ENCODE measurements around the gene IGFBP7.
"Not testable (repeated sequence)": the region's sequence is repeated elsewhere in the genome, so short reads cannot be mapped to it uniquely, and the experiment has no call there.

Gene IGFBP7

GRCh38 chr4:57064120-57064519 is 46.1 kb downstream of the IGFBP7 start:
- Histone ChIP-seq H4K8ac (ENCODE audit: low read depth, low read length) (no peak overlapping the region), H2BK15ac (ENCODE audit: low read length) (no peak overlapping the region), H2BK5ac (ENCODE audit: low read length) (no peak overlapping the region), H3K4me3 (ENCODE audit: low read length in 2 of 2) (no peak overlapping the region), H4K91ac (ENCODE audit: low read depth, low read length, poor library complexity) (no peak overlapping the region), H2BK12ac (ENCODE audit: low read length) (no peak overlapping the region), H2AK5ac (ENCODE audit: low read depth, low read length) (no peak overlapping the region), H3K4me1 (ENCODE audit: control insufficient read depth in 2 of 2, insufficient read depth in 1 of 2, low read depth in 1 of 2, low read length in 2 of 2) (no peaks in the 10 kb centered on the region), H2AFZ (ENCODE audit: low read length) (no peak overlapping the region), H3K36me3 (replicated peaks in 1 of 2; ENCODE audit: control insufficient read depth in 2 of 2, insufficient read depth in 2 of 2, low read length in 2 of 2) (no peaks in the 10 kb centered on the region), H3K79me1 (ENCODE audit: low read depth, low read length) (no peaks in the 10 kb centered on the region), H3K18ac (ENCODE audit: low read length) (no peak overlapping the region), H3K23ac (ENCODE audit: low read depth, low read length, poor library complexity) (no peak overlapping the region), H3K9me3 (replicated peaks in 1 of 2; ENCODE audit: control insufficient read depth in 2 of 2, insufficient read depth in 1 of 2, low read depth in 1 of 2, low read length in 2 of 2) (peaks cover 0 to 2% of the 10 kb centered on the region in 2 donors), H3K9ac (ENCODE audit: low read depth, low read length, poor library complexity) (no peak overlapping the region), H3K4ac (ENCODE audit: low read length) (no peak overlapping the region), H3K27ac (replicated peaks; ENCODE audit: low read length) (no peak overlapping the region), H3K27me3 (ENCODE audit: control insufficient read depth in 3 of 3, insufficient read depth in 3 of 3, low read depth in 1 of 3, low read length in 3 of 3) (no peaks in the 10 kb centered on the region), H3K4me2 (ENCODE audit: insufficient read depth, low read length, poor library complexity, severe bottlenecking) (no peak overlapping the region), H2BK120ac (ENCODE audit: low read depth, low read length) (no peak overlapping the region), H3K14ac (ENCODE audit: low read length) (no peak overlapping the region)
- WGBS, 2 donors (ENCODE audit: extremely low coverage in 2 of 2, insufficient read length in 2 of 2, insufficient replicate concordance in 1 of 2): no CpG with 5 or more reads among the region's 2 CpGs
- DNase-seq (ENCODE audit: low spot score): no peak

GRCh38 chr4:57063518-57063917 is 46.7 kb downstream of the IGFBP7 start:
- Histone ChIP-seq H4K91ac (ENCODE audit: low read depth, low read length, poor library complexity) (no peak overlapping the region), H2AK5ac (ENCODE audit: low read depth, low read length) (no peak overlapping the region), H4K8ac (ENCODE audit: low read depth, low read length) (no peak overlapping the region), H2AFZ (ENCODE audit: low read length) (no peak overlapping the region), H3K4me3 (ENCODE audit: low read length in 2 of 2) (no peak overlapping the region), H3K4ac (ENCODE audit: low read length) (no peak overlapping the region), H2BK12ac (ENCODE audit: low read length) (no peak overlapping the region), H3K79me1 (ENCODE audit: low read depth, low read length) (no peaks in the 10 kb centered on the region), H3K14ac (ENCODE audit: low read length) (no peak overlapping the region), H3K9ac (ENCODE audit: low read depth, low read length, poor library complexity) (no peak overlapping the region), H2BK5ac (ENCODE audit: low read length) (no peak overlapping the region), H2BK15ac (ENCODE audit: low read length) (no peak overlapping the region), H3K27me3 (ENCODE audit: control insufficient read depth in 3 of 3, insufficient read depth in 3 of 3, low read depth in 1 of 3, low read length in 3 of 3) (no peaks in the 10 kb centered on the region), H3K4me1 (ENCODE audit: control insufficient read depth in 2 of 2, insufficient read depth in 1 of 2, low read depth in 1 of 2, low read length in 2 of 2) (no peaks in the 10 kb centered on the region), H3K36me3 (replicated peaks in 1 of 2; ENCODE audit: control insufficient read depth in 2 of 2, insufficient read depth in 2 of 2, low read length in 2 of 2) (no peaks in the 10 kb centered on the region), H3K9me3 (replicated peaks in 1 of 2; ENCODE audit: control insufficient read depth in 2 of 2, insufficient read depth in 1 of 2, low read depth in 1 of 2, low read length in 2 of 2) (peaks cover 0 to 2% of the 10 kb centered on the region in 2 donors), H2BK120ac (ENCODE audit: low read depth, low read length) (no peak overlapping the region), H3K4me2 (ENCODE audit: insufficient read depth, low read length, poor library complexity, severe bottlenecking) (no peak overlapping the region), H3K27ac (replicated peaks; ENCODE audit: low read length) (no peak overlapping the region), H3K18ac (ENCODE audit: low read length) (no peak overlapping the region), H3K23ac (ENCODE audit: low read depth, low read length, poor library complexity) (no peak overlapping the region)
- WGBS, 2 donors (ENCODE audit: extremely low coverage in 2 of 2, insufficient read length in 2 of 2, insufficient replicate concordance in 1 of 2): no CpG with 5 or more reads among the region's 1 CpG
- no peak for DNase-seq (ENCODE audit: low spot score)

- Histone ChIP-seq H3K27ac (replicated peaks; ENCODE audit: low read length) (no peak overlapping the region), H3K4ac (ENCODE audit: low read length) (no peak overlapping the region), H3K23ac (ENCODE audit: low read depth, low read length, poor library complexity) (no peak overlapping the region), H3K9ac (ENCODE audit: low read depth, low read length, poor library complexity) (no peak overlapping the region), H3K4me3 (ENCODE audit: low read length in 2 of 2) (no peak overlapping the region), H4K91ac (ENCODE audit: low read depth, low read length, poor library complexity) (no peak overlapping the region), H4K8ac (ENCODE audit: low read depth, low read length) (no peak overlapping the region), H3K4me1 (ENCODE audit: control insufficient read depth in 2 of 2, insufficient read depth in 1 of 2, low read depth in 1 of 2, low read length in 2 of 2) (no peaks in the 10 kb centered on the region), H3K18ac (ENCODE audit: low read length) (no peak overlapping the region), H2BK120ac (ENCODE audit: low read depth, low read length) (no peak overlapping the region), H3K14ac (ENCODE audit: low read length) (no peak overlapping the region), H3K36me3 (replicated peaks in 1 of 2; ENCODE audit: control insufficient read depth in 2 of 2, insufficient read depth in 2 of 2, low read length in 2 of 2) (no peaks in the 10 kb centered on the region), H2AFZ (ENCODE audit: low read length) (no peak overlapping the region), H3K79me1 (ENCODE audit: low read depth, low read length) (no peaks in the 10 kb centered on the region), H2BK5ac (ENCODE audit: low read length) (no peak overlapping the region), H2BK12ac (ENCODE audit: low read length) (no peak overlapping the region), H3K27me3 (ENCODE audit: control insufficient read depth in 3 of 3, insufficient read depth in 3 of 3, low read depth in 1 of 3, low read length in 3 of 3) (no peaks in the 10 kb centered on the region), H2AK5ac (ENCODE audit: low read depth, low read length) (no peak overlapping the region), H3K4me2 (ENCODE audit: insufficient read depth, low read length, poor library complexity, severe bottlenecking) (no peak overlapping the region), H2BK15ac (ENCODE audit: low read length) (no peak overlapping the region), H3K9me3 (replicated peaks in 1 of 2; ENCODE audit: control insufficient read depth in 2 of 2, insufficient read depth in 1 of 2, low read depth in 1 of 2, low read length in 2 of 2) (peaks cover 0 to 2% of the 10 kb centered on the region in 2 donors)
- no CpG with 5 or more reads among the region's 5 CpGs for WGBS, 2 donors (ENCODE audit: extremely low coverage in 2 of 2, insufficient read length in 2 of 2, insufficient replicate concordance in 1 of 2)
- no peak for DNase-seq (ENCODE audit: low spot score)
Observed at GRCh38 chr4:57061395-57061794, 48.8 kb downstream of the IGFBP7 start.

- H3K79me1 ChIP-seq (ENCODE audit: low read depth, low read length); DNase-seq (ENCODE audit: low spot score); H2BK12ac ChIP-seq (ENCODE audit: low read length); H3K36me3 ChIP-seq (replicated peaks in 1 of 2; ENCODE audit: control insufficient read depth in 2 of 2, insufficient read depth in 2 of 2, low read length in 2 of 2); H2BK5ac ChIP-seq (ENCODE audit: low read length); H4K8ac ChIP-seq (ENCODE audit: low read depth, low read length); H2AK5ac ChIP-seq (ENCODE audit: low read depth, low read length); H3K18ac ChIP-seq (ENCODE audit: low read length); H3K27ac ChIP-seq (replicated peaks; ENCODE audit: low read length); H4K91ac ChIP-seq (ENCODE audit: low read depth, low read length, poor library complexity); H2AFZ ChIP-seq (ENCODE audit: low read length); H3K4me2 ChIP-seq (ENCODE audit: insufficient read depth, low read length, poor library complexity, severe bottlenecking); H3K14ac ChIP-seq (ENCODE audit: low read length); H3K4me3 ChIP-seq (ENCODE audit: low read length in 2 of 2); H3K9ac ChIP-seq (ENCODE audit: low read depth, low read length, poor library complexity); H2BK15ac ChIP-seq (ENCODE audit: low read length); H3K4me1 ChIP-seq (ENCODE audit: control insufficient read depth in 2 of 2, insufficient read depth in 1 of 2, low read depth in 1 of 2, low read length in 2 of 2); H3K23ac ChIP-seq (ENCODE audit: low read depth, low read length, poor library complexity); H3K4ac ChIP-seq (ENCODE audit: low read length); H3K9me3 ChIP-seq (replicated peaks in 1 of 2; ENCODE audit: control insufficient read depth in 2 of 2, insufficient read depth in 1 of 2, low read depth in 1 of 2, low read length in 2 of 2); H2BK120ac ChIP-seq (ENCODE audit: low read depth, low read length); H3K27me3 ChIP-seq (ENCODE audit: control insufficient read depth in 3 of 3, insufficient read depth in 3 of 3, low read depth in 1 of 3, low read length in 3 of 3): not testable (repeated sequence)
- WGBS, 2 donors (ENCODE audit: extremely low coverage in 2 of 2, insufficient read length in 2 of 2, insufficient replicate concordance in 1 of 2): no CpG with 5 or more reads among the region's 6 CpGs
Observed at GRCh38 chr4:57060717-57061067, 49.5 kb downstream of the IGFBP7 start.
